Mesodermal cell (in vitro differentiated cells): Measurements from ENCODE around the gene CLDN7.
A peak's percentile ranks its signal among the peaks of the same experiment; 100 is the strongest.

Experiments
- H3K27ac ChIP-seq: 2 replicates; pipeline ENCODE4 v1.7.0; 2013; ENCODE audit warnings: mild to moderate bottlenecking, low read depth, low read length, moderate library complexity; ENCODE audit not compliant: severe bottlenecking
- H3K36me3 ChIP-seq: 2 replicates; pipeline ENCODE4 v1.7.1; 2013; ENCODE audit warnings: mild to moderate bottlenecking, low read length, moderate library complexity; ENCODE audit not compliant: control insufficient read depth, insufficient read depth
- H3K4me1 ChIP-seq: one replicate; pipeline ENCODE4 v1.7.1; 2013; ENCODE audit warnings: mild to moderate bottlenecking, low read length; ENCODE audit not compliant: insufficient read depth, control insufficient read depth, poor library complexity, severe bottlenecking
- H3K4me3 ChIP-seq: 2 replicates; pipeline ENCODE4 v1.7.0; 2013; ENCODE audit warnings: low read length, control low read depth, mild to moderate bottlenecking; ENCODE audit not compliant: insufficient read depth, poor library complexity, severe bottlenecking; ENCODE audit errors: extremely low read depth
- H3K9me3 ChIP-seq: 2 replicates; pipeline ENCODE4 v1.7.1; 2013; ENCODE audit warnings: mild to moderate bottlenecking, low read length, moderate library complexity; ENCODE audit not compliant: control insufficient read depth
- WGBS, 2 experiments: methylation state at CpG; one replicate each; pipeline ENCODE4 v1.1.5; 2013; ENCODE audit warnings: missing lambda C conversion rate in 2 of 2; ENCODE audit not compliant: insufficient coverage in 2 of 2; 5-methylcytosine and 5-hydroxymethylcytosine counted together

CLDN7 gene

DNA sequence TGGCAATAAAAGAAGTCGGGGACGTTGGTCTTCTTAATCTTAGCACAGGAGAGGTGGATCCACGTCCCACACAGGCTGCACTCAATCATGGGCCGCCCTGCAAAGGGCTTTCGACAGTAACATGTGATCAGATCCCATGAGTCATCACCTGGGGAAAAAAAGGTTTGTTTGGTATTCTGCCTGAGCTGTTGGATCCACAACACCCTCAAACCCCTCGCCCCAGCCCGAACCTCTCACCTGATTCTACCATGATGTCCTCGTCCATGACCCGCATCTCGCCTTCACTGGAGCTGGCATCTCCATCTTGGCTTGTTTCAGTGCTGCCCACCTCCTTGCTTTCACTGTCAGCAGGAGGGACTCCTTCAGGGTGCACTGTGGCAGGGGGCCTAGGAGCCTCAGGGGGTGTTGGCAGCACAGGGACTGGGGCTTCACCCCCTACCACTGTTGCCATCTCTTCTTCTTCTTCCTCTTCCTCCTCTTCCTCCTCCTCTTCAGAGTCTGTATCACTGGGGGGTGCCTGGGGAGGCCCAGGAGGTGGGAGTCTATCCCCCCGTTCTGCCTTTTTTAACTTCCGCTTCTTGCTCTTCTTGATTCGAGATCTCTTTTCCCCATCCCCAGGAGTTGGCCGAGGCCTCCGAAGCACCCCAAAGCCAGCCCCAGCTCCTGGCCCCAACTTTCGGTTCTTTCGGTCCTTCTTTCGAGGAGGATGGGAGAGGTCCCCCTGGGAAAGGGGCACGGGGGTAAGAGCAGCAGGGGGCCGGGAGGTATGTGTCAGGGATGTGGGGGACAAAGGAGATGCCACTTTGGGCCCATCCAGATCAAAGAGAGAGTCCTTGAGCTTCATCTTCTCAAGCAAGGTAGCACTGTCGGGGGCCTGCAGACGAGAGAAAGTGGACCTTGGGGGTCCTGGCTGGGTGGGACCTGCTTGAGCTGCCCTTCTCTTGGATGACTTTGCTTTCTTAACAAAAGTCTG, 26.3 kb downstream of the CLDN7 start:
- H3K4me1 ChIP-seq = peaks cover 46% of the 10 kb centered on the region
- peaks cover 46% of the 10 kb centered on the region for H3K36me3 ChIP-seq
- no peaks in the 10 kb centered on the region for H3K9me3 ChIP-seq
- no peak overlapping the region for H3K4me3 ChIP-seq
- 87 to 88% methylated on average over 17 to 18 of the region's 22 CpGs for WGBS, 2 experiments
- no peak overlapping the region for H3K27ac ChIP-seq

GRCh38 chr17:7234083-7234951, 28.0 kb downstream of the CLDN7 start, which contains the start of gene DVL2:
Gene DVL2 (minus strand): TSS chr17:7234517. CDS start chr17:7234262, 255 bp downstream.
- peaks cover 51% of the 10 kb centered on the region for H3K36me3 ChIP-seq
- no peaks in the 10 kb centered on the region for H3K9me3 ChIP-seq
- H3K4me1 ChIP-seq = peaks cover 41% of the 10 kb centered on the region
- H3K27ac ChIP-seq = peak within 1 kb of the TSS; percentile 87
- H3K4me3 ChIP-seq = peak within 1 kb of the TSS; percentile 86
- 1% methylated on average over 56 to 59 of the region's 72 CpGs for WGBS, 2 experiments

GRCh38 chr17:7233701-7234082, 28.6 kb downstream of the CLDN7 start:
- Histone ChIP-seq H3K4me3 (peak overlapping the region; percentile 86), H3K36me3 (peaks cover 57% of the 10 kb centered on the region), H3K27ac (peak overlapping the region; percentile 87), H3K9me3 (no peaks in the 10 kb centered on the region), H3K4me1 (peaks cover 41% of the 10 kb centered on the region)
- 1 to 2% methylated on average over 9 of the region's 9 CpGs for WGBS, 2 experiments

GRCh38 chr17:7232114-7232513, 30.2 kb downstream of the CLDN7 start:
- peaks cover 37% of the 10 kb centered on the region for H3K4me1 ChIP-seq
- peak overlapping the region; percentile 86 for H3K4me3 ChIP-seq
- no peaks in the 10 kb centered on the region for H3K9me3 ChIP-seq
- WGBS, 2 experiments = 93 to 100% methylated on average over 5 of the region's 5 CpGs
- peaks cover 71% of the 10 kb centered on the region for H3K36me3 ChIP-seq
- no peak overlapping the region for H3K27ac ChIP-seq

DNA sequence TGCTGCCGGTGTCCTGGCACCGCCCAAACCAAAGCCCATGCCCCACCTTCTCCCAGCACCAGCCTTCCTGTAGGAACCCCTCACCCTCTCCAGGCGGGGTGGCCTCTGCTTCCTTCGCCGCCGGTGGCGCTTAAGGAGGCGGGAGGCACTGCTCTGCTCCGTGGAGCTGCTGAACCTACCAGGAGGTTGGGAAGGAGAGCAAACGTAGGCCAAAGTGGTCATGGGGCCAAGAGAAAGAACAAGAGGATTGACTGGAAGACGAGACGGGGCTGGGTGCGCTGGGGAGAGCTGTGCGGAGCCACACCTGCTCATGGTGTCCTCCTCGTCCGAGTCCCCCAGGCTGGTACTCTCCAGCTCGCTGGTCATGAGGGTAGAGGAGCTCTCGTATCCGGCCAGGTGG, 32.8 kb downstream of the CLDN7 start:
- H3K9me3 ChIP-seq = no peaks in the 10 kb centered on the region
- peaks cover 14% of the 10 kb centered on the region for H3K4me1 ChIP-seq
- H3K36me3 ChIP-seq = peaks cover 71% of the 10 kb centered on the region
- 97 to 98% methylated on average over 16 to 19 of the region's 19 CpGs for WGBS, 2 experiments
- no peak overlapping the region for H3K4me3 ChIP-seq
- no peak overlapping the region for H3K27ac ChIP-seq

GRCh38 chr17:7228920-7229319, 33.4 kb downstream of the CLDN7 start:
- Histone ChIP-seq H3K4me1 (peaks cover 16% of the 10 kb centered on the region), H3K36me3 (peaks cover 77% of the 10 kb centered on the region), H3K9me3 (no peaks in the 10 kb centered on the region), H3K4me3 (no peak overlapping the region), H3K27ac (no peak overlapping the region)
- 95 to 98% methylated on average over 9 to 14 of the region's 14 CpGs for WGBS, 2 experiments

- Histone ChIP-seq H3K27ac (no peak overlapping the region), H3K4me1 (peaks cover 16% of the 10 kb centered on the region), H3K9me3 (no peaks in the 10 kb centered on the region), H3K4me3 (no peak overlapping the region), H3K36me3 (peaks cover 93% of the 10 kb centered on the region)
- 95 to 97% methylated on average over 29 to 30 of the region's 31 CpGs for WGBS, 2 experiments
Measured at GRCh38 chr17:7226721-7227710, 35.3 kb downstream of the CLDN7 start.

- WGBS, 2 experiments = 96% methylated on average over 11 to 18 of the region's 21 CpGs
- H3K4me3 ChIP-seq = no peak overlapping the region
- peaks cover 18% of the 10 kb centered on the region for H3K4me1 ChIP-seq
- H3K9me3 ChIP-seq = no peaks in the 10 kb centered on the region
- H3K36me3 ChIP-seq = peaks cover 98% of the 10 kb centered on the region
- no peak overlapping the region for H3K27ac ChIP-seq
Measured at GRCh38 chr17:7225711-7226331, 36.5 kb downstream of the CLDN7 start.

DNA sequence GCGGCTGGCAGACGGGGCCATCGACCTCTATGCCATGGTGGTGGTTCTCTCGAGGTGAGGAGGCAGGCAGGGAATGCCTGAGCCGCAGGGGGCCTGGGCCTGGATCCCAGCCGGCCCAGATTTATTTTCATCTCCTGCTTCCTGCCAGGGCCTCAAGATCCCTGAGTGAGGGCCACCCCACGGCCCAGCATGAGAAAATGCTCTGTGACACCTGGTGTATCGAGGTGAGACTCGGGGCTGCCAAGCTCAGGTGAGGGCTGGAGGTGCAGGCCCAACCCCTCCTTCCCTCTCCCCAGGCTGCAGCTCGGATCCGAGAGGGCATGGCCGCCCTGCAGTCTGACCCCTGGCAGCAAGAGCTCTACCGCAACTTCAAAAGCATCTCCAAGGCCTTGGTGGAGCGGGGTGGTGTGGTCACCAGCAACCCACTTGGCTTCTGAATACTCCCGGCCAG, 37.6 kb downstream of the CLDN7 start:
- Histone ChIP-seq H3K4me3 (no peak overlapping the region), H3K4me1 (peaks cover 22% of the 10 kb centered on the region), H3K36me3 (peaks cover 86% of the 10 kb centered on the region), H3K27ac (no peak overlapping the region), H3K9me3 (no peaks in the 10 kb centered on the region)
- 81 to 85% methylated on average over 13 to 14 of the region's 15 CpGs for WGBS, 2 experiments
